Activated B cell treated with CpG ODN at 0.5 μM for 24 hours (primary cell): ENCODE measurements around the gene PLEKHA7. TPM values are rescaled to one million over a fixed set of nuclear protein-coding genes. Genes with fewer than 3 reads are reported as not detected.

Source experiments
- ATAC-seq: fragments of 200-7000 bp; cut with Tn5 transposase; one replicate; pipeline ENCODE4 v1.10.0; 2021; ENCODE audit warnings: low read depth, mild to moderate bottlenecking, moderate library complexity
- CTCF ChIA-PET: fragments of 350-600 bp; sonication (Branson Sonifier 250); formaldehyde crosslinking; loops from one replicate; lab custom pipeline; 2021; ENCODE audit warnings: antibody characterized with exemption; lab: Charles Lee
- POLR2A ChIA-PET: fragments of 350-600 bp; sonication (Branson Sonifier 250); formaldehyde crosslinking; loops from one replicate; lab custom pipeline; 2021; ENCODE audit warnings: antibody characterized with exemption; lab: Charles Lee
- DNase-seq: peaks from one replicate; pipeline ENCODE4 v3.0.0; 2022
- H3K27ac Mint-ChIP-seq: one replicate; pipeline ENCODE4 v1.8.0; 2020; ENCODE audit warnings: mixed read lengths
- H3K27me3 Mint-ChIP-seq: one replicate; pipeline ENCODE4 v1.8.0; 2021; ENCODE audit warnings: mixed read lengths
- H3K36me3 Mint-ChIP-seq: one replicate; pipeline ENCODE4 v1.8.0; 2021; ENCODE audit warnings: low read depth, mixed read lengths
- H3K4me1 Mint-ChIP-seq: one replicate; pipeline ENCODE4 v1.8.0; 2021; ENCODE audit warnings: mixed read lengths
- H3K4me3 Mint-ChIP-seq: one replicate; pipeline ENCODE4 v1.8.0; 2020; ENCODE audit warnings: mild to moderate bottlenecking, mixed read lengths
- H3K9me3 Mint-ChIP-seq: one replicate; pipeline ENCODE4 v1.8.0; 2020; ENCODE audit warnings: mixed read lengths
- intact Hi-C: fragments of 100-400 bp; cut with micrococcal nuclease; formaldehyde crosslinking; loops from one replicate; pipeline ENCODE4 v1.15.1; 2024
- total RNA-seq: library from RNA; stranded (reverse); gene quantifications from 2 replicates; pipeline ENCODE4 v1.2.3, GENCODE V29; 2022
- TF ChIP-seq, protein P1 (sequence below): fragments of 200-600 bp; IDR thresholded peaks from one replicate; pipeline ENCODE4 v1.8.0; 2022; ENCODE audit warnings: antibody characterized with exemption, mild to moderate bottlenecking

Gene PLEKHA7
- total RNA-seq, 1 donor from 2014 or later: 4.9 TPM

DNA sequence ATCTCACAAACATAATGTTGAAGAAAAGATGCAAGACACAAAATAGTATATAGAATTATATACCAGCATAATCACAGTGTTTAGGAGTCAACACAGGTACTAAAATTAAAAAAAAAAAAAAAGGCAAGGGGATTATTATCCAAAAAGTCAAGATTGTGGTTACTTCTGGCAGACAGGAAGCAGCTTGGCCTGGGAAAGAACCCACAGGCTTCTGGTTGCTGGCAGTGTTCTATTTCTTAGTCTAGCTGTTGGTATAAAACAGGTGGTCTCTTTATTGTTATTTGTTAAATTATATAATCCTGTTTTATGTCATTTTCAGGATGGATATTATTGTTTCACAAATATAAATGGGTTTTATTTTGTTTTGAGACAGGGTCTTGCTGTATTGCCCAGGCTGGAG is 221.8 kb downstream of the PLEKHA7 start:
- Mint-ChIP-seq H3K27me3 (no peaks in the 10 kb centered on the region), H3K9me3 (no peaks in the 10 kb centered on the region), H3K36me3 (no peaks in the 10 kb centered on the region), H3K27ac (no peak overlapping the region), H3K4me3 (no peak overlapping the region), H3K4me1 (peaks cover 5% of the 10 kb centered on the region)
- TF ChIP-seq, protein P1, sequence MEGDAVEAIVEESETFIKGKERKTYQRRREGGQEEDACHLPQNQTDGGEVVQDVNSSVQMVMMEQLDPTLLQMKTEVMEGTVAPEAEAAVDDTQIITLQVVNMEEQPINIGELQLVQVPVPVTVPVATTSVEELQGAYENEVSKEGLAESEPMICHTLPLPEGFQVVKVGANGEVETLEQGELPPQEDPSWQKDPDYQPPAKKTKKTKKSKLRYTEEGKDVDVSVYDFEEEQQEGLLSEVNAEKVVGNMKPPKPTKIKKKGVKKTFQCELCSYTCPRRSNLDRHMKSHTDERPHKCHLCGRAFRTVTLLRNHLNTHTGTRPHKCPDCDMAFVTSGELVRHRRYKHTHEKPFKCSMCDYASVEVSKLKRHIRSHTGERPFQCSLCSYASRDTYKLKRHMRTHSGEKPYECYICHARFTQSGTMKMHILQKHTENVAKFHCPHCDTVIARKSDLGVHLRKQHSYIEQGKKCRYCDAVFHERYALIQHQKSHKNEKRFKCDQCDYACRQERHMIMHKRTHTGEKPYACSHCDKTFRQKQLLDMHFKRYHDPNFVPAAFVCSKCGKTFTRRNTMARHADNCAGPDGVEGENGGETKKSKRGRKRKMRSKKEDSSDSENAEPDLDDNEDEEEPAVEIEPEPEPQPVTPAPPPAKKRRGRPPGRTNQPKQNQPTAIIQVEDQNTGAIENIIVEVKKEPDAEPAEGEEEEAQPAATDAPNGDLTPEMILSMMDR: no peak
- CTCF ChIA-PET: interaction anchor here (0.9 to 1.8 kb wide), 2 partner anchors 8 to 28 kb away, joined by 4 to 5 read pairs; no protein-coding TSS in a partner anchor
- intact Hi-C loops: no loop called here
- no peak for ATAC-seq
- no peak for DNase-seq
- POLR2A ChIA-PET: no interaction called here

DNA sequence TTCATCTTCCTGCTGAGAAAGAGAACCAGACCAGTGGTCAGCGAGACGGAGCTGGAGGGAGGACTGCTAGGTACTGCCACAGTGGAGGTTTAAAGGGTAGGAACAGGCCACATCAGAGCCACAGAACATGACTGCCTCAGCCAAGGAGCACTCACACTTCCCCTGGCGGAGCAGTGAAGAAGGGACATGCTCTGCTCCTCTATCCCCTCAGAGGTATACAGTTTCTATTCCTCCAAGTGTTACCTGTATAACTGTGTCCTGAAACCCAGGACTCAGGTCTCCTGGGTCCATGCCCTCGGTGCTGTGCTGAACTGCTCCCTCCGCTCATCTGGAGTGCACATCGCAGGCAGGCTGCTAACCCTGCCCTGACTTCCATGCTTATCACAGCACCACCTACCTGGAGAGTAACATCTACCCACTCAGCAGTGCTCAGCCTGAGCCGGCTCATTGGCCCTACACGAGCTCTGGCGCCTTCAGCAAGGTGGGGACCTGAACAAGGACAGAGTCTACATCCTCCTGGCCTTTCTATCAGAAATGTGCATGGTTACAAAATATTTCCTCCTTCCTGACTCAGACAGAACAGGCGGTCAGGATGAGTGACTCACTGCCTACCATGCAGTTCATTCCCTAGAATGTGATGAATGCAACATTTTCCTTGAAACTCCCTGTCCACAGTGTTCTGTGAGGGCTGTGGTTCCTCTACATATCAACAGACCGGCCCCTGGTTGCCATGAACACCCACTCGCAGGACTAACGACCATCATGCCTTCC is 222.8 kb downstream of the PLEKHA7 start:
- ChIA-PET POLR2A (no interaction called here), CTCF (no interaction called here)
- intact Hi-C loops: no loop called here
- H3K27me3 Mint-ChIP-seq: no peaks in the 10 kb centered on the region
- TF ChIP-seq, protein P1: no peak
- no peak overlapping the region for H3K27ac Mint-ChIP-seq
- H3K36me3 Mint-ChIP-seq: no peaks in the 10 kb centered on the region
- H3K9me3 Mint-ChIP-seq: no peaks in the 10 kb centered on the region
- no peak for ATAC-seq
- H3K4me1 Mint-ChIP-seq: peaks cover 5% of the 10 kb centered on the region
- H3K4me3 Mint-ChIP-seq: no peak overlapping the region
- no peak for DNase-seq

DNA sequence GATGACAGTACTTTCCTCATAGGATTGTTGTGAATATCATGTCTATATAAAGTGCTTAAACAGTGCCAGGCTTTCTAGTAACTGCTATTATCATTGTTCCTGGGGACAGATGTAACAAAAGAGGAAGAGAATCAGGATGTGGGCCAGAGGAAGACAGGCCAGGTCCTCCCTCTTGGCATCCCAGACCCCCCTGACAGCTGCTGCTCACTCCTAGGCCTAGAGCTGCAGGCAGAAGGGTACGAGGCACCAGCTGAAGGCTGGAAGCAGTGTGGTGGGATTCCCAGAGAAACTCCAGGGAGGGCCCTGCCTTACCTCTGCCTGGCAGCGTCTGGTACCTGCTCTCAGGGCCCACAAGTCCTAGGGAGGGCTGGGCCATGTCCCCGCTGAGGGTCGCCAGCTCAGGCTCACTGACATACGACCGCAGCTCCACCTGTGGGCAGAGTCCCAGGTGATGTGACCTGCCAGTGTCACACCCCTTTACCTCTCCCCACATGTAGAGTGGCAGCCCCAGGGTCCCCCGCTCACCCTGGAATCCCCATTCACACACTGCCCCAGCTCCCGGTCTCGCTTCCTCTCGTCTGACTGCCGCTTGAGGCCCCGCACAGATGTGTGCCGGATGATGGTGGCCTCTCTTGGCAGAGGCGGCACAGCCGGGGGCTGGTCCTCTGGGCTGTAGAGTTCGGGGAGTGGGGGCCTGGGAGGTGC is 223.6 kb downstream of the PLEKHA7 start:
- Mint-ChIP-seq H3K27me3 (no peaks in the 10 kb centered on the region), H3K4me3 (no peak overlapping the region), H3K36me3 (no peaks in the 10 kb centered on the region), H3K27ac (no peak overlapping the region), H3K9me3 (no peaks in the 10 kb centered on the region), H3K4me1 (peaks cover 5% of the 10 kb centered on the region)
- ATAC-seq: no peak
- intact Hi-C loops: no loop called here
- TF ChIP-seq, protein P1: no peak
- CTCF ChIA-PET: no interaction called here
- POLR2A ChIA-PET: no interaction called here
- no peak for DNase-seq

DNA sequence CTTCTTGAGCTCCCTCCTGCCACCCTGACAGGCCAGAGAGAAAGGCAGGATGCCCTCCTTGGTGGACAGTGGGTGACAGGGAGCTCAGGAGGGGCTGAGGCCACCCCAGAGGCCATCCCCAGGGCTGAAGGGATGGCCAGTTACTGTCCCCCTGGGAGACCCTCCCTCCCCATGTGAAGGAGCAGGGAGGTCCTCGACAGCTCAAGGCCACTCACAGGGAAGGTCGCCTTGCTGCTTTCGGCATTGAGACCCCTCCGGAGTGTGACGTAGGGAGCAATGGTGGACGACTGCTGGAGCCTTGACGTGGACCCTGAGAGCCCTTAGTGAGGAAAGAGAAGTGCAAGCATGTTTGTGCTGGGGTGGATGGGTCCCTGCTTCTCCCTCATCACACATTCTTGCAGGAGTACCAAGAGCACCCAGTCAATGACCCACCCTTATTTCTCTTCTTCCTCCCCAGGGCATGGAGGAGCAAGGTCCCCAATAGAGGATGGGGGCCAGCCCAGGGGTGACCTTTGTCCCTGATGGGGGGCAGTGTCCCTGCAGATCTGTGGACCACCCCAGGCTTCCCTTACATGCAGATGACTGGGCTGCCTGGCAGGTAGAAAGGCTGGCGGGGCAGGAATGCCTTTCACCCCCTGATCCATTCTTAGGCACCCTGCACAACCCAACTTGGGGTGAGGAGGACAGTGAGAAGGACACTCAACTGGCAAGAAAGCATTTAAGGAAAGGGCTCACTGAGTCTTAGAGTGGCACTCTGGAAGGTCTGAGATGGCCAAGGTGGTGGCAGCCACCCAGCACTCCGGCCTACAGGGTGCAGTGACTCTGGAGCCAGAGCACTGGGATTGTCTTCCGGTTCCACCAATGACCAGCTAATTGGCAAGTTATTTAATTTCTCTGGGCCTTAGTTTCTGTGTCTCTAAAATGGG is 224.4 kb downstream of the PLEKHA7 start:
- no peak overlapping the region for H3K4me3 Mint-ChIP-seq
- ChIA-PET POLR2A (no interaction called here), CTCF (interaction anchor here (0.9 to 1.6 kb wide), 2 partner anchors 11 to 12 kb away, joined by 3 read pairs; no protein-coding TSS in a partner anchor)
- H3K36me3 Mint-ChIP-seq: no peaks in the 10 kb centered on the region
- intact Hi-C loops: loop anchor here (10.0 kb wide), 1 partner anchor 595 kb away; the partner anchor contains the start of gene KCNJ11
- H3K27me3 Mint-ChIP-seq: no peaks in the 10 kb centered on the region
- DNase-seq: no peak
- H3K27ac Mint-ChIP-seq: no peak overlapping the region
- ATAC-seq: no peak
- H3K4me1 Mint-ChIP-seq: no peaks in the 10 kb centered on the region
- H3K9me3 Mint-ChIP-seq: no peaks in the 10 kb centered on the region
- TF ChIP-seq, protein P1: no peak
